Heart left ventricle (tissue), 16 donors: ENCODE results near the gene CSPG4. TPM values are rescaled to one million over a fixed set of nuclear protein-coding genes. Genes with fewer than 3 reads are reported as not detected.
A peak's percentile ranks its signal among the peaks of the same experiment; 100 is the strongest.
"Not testable (repeated sequence)": the region's sequence is repeated elsewhere in the genome, so short reads cannot be mapped to it uniquely, and the experiment has no call there.

ENCODE experiments used
- ATAC-seq, 4 donors: fragments of 200-7000 bp; cut with Tn5 transposase; one replicate each; pipeline ENCODE4 v1.9.1; 2020 to 2022; ENCODE audit warnings: moderate library complexity in 4 of 4, mild to moderate bottlenecking in 3 of 4, moderate number of reproducible peaks in 1 of 4
- DNase-seq, 5 donors: peaks; one replicate each; pipeline ENCODE4 v3.0.0-alpha.2; 2020
- H3K27ac ChIP-seq, 12 donors: fragments of 200-600 bp; sonication (generic) in 4 of 12; one replicate each; pipeline versions ENCODE4 v1.5.0 to v1.8.0; 2016 to 2022; ENCODE audit warnings: mild to moderate bottlenecking in 2 of 12
- H3K27me3 ChIP-seq, 9 donors: fragments of 200-600 bp; sonication (generic) in 2 of 9; one replicate each; pipeline versions ENCODE4 v1.5.1 to v1.8.0; 2016 to 2022; ENCODE audit warnings: mild to moderate bottlenecking in 3 of 9
- H3K36me3 ChIP-seq, 9 donors: fragments of 200-600 bp; sonication (generic) in 2 of 9; one replicate each; pipeline versions ENCODE4 v1.5.0 to v1.8.0; 2018 to 2022; ENCODE audit warnings: mild to moderate bottlenecking in 2 of 9
- H3K4me1 ChIP-seq, 12 donors: fragments of 200-600 bp; sonication (generic) in 4 of 12; one replicate each; pipeline versions ENCODE4 v1.5.0 to v1.8.0; 2016 to 2022; ENCODE audit warnings: mild to moderate bottlenecking in 3 of 12
- H3K4me3 ChIP-seq, 12 donors: fragments of 200-600 bp; sonication (generic) in 4 of 12; one replicate each; pipeline versions ENCODE4 v1.5.0 to v1.8.0; 2017 to 2022; ENCODE audit warnings: mild to moderate bottlenecking in 9 of 12, moderate library complexity in 4 of 12
- H3K9me3 ChIP-seq, 12 donors: fragments of 200-600 bp; sonication (generic) in 4 of 12; one replicate each; pipeline versions ENCODE4 v1.5.0 to v1.8.0; 2016 to 2022; ENCODE audit warnings: mild to moderate bottlenecking in 1 of 12
- POLR2A ChIP-seq, 2 donors: fragments of 450-650 bp; IDR thresholded peaks; one replicate each; pipeline ENCODE4 v1.6.1; 2017; ENCODE audit warnings: antibody characterized with exemption in 2 of 2, mild to moderate bottlenecking in 2 of 2, moderate library complexity in 2 of 2
- WGBS, 4 donors: extraction: QIAGEN DNeasy Blood & Tissue Kit in 2 of 4; methylation state at CpG; one replicate each; pipeline versions ENCODE4 v1.1.5 to v1.1.7; 2013 to 2018; 5-methylcytosine and 5-hydroxymethylcytosine counted together
- intact Hi-C, 10 donors: fragments of 100-400 bp; cut with DNase I; formaldehyde crosslinking; loops; one replicate each; pipeline versions ENCODE4 v1.11.1 to v1.14.2; 2022
- polyA plus RNA-seq, 2 donors: library from polyadenylated mRNA; stranded (reverse); fragments of 200-250 nt; gene quantifications; one replicate each; pipeline ENCODE4 v1.2.3, GENCODE V29; 2013
- total RNA-seq, 9 donors: library from RNA; depleted of rRNA in 2 of 9; stranded (reverse); fragments of >200 nt in 2 of 9; fragmentation: NEBNext Ultra II Directional in 3 of 9; extraction: Animal tissue kit (Norgen Biotek cat#: 25700) in 3 of 9; gene quantifications; one replicate each; pipeline versions ENCODE4 v1.1.0 to v1.2.4, GENCODE V29; 2016 to 2023
- TF ChIP-seq, protein P1 (sequence below), 12 donors: fragments of 200-600 bp; sonication (generic) in 4 of 12; IDR thresholded peaks; one replicate each; pipeline versions ENCODE4 v1.5.0 to v1.8.0; 2018 to 2022; ENCODE audit warnings: antibody characterized with exemption in 12 of 12, mild to moderate bottlenecking in 5 of 12
- donor health status: ischemic (EF 13 %, LVEDD 7.1; RV severe dilation, severe dysfunction).
- donor health status: healthy with polysubstance abuse.
- donor health status: DM: no; HTN: yes; CAD: no.
- donor health status: DM: no; HTN: no; CAD: no.
- donor health status: ischemic (EF 25% LVEDD 6.9; RV normal size, moderate dysfunction).
- donor health status: ischemic (EF 25% LVEDD 5.7; RV mildly dilated, moderate dysfunction).
- donor health status: healthy.
- donor health status: DM: yes; HTN: yes; CAD: no.
- donor health status: ischemic (EF 35%, LVEDD 5.7; RV mildly dilated, moderate dysfunction).
- donor health status: nonischemic (EF 11% LVEDD 7.7; RV severe dilation, severe dysfunction).
- donor health status: DM: yes; HTN: yes; CAD: no.
- donor health status: PGD.
- donor health status: ischemic (EF 29% LVEDD 5.4; RV normal size, mild dysfunction).
- donor health status: nonischemic (EF 23%, LVEDD 6.1; RV moderate dilation, normal function).

Gene CSPG4
- total and polyA plus RNA-seq, 11 donors = 8.5 to 46.9 (median 13.9) TPM

DNA sequence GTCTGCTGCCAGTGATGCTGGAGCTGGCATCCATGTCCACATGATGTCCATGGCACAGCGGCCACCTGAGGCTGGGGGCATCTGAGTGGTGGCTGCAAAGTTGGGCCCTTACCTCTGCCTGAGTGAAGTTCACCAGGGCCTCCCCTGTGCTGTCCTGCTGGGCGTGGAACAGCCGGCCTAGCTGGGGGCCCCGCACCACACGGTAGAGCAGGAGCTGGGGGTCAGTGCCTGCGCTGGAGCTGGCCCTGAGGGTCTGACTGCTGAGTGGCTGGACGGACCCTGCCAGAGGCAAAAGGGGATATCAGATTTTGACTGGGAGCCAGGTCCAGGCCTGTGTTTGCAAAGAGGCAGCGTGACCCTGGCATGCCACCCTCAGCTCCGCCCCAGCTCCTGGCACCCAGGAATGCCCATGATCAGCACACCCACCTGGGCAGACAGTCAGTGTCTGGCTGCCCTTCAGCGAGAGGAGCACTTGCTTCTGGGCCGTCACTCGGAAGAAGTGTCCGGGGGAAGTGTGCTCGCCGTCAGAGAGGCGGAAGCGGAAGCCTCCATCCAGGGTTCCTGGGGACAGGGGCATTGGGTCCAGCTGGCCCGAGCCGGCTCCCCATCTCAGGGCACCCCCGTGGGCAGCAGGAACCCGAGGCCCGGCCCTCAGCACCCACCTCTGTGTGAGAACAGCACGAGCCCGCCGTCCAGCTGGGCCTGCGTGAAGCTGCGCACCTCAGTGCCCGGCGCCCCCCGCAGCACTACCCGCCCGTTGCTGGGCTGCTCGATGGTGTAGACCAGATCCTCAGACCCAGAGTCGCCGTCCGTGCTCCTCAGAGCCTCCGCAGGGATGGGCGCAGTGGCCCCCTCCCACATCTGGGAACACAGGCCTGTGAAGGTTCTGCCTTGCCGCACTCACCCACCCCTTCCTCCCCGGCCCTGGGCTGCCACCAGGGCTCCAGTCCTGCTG is 30.2 kb downstream of the CSPG4 start:
- H3K36me3 ChIP-seq = peaks cover 0 to 15% (median 3%) of the 10 kb centered on the region in 9 donors

DNA sequence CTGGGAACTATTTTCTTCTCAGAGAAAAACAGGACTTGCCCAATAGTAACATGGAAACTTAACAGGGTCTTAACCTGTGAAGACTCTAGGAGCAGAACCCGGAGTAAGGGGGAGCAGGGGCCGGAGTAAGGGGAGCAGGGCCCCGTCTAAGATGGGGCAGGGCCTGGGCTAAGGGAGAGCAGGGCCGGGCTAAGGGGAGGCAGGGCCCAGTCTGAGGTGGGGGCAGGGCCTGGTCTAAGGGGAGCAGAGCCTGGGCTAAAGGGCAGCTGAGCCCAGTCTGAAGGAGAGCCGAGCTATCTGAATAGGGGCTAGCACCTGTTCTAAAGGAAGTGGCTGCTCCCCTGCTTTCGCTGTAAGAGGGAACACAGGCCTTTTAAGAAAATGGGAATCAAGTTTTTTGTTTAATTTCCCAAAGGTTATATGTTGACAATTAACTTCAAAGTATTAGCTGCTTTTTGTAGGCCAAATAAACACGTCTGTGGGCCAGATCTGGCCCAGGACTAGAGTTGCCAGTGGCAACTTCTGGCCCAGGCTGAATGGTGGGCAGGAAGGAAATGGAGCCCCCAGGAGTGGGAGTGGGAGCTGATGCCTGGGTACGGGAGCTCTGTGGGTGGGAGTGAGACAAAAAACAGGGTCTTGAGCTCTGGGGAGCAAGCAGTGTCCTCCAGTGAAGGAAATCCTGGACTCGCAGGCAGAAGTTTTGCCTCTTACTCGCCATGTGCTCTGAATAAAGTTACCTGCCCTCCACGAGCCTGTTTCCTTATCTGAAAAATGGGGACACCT is 32.5 kb downstream of the CSPG4 start:
- Histone ChIP-seq H3K27ac (peak overlapping the region in 1 of 12 donors; percentile 60), H3K9me3 (no peaks in the 10 kb centered on the region), H3K4me1 (peaks cover 0 to 20% (median 7%) of the 10 kb centered on the region in 12 donors), H3K27me3 (no peaks in the 10 kb centered on the region), H3K36me3 (peaks cover 0 to 14% (median 3%) of the 10 kb centered on the region in 9 donors), H3K4me3 (no peak overlapping the region)
- WGBS, 4 donors = 75 to 84% (median 83%) methylated on average over 11 of the region's 11 CpGs
- no peak for DNase-seq
- ATAC-seq = no peak
- TF ChIP-seq, protein P1, sequence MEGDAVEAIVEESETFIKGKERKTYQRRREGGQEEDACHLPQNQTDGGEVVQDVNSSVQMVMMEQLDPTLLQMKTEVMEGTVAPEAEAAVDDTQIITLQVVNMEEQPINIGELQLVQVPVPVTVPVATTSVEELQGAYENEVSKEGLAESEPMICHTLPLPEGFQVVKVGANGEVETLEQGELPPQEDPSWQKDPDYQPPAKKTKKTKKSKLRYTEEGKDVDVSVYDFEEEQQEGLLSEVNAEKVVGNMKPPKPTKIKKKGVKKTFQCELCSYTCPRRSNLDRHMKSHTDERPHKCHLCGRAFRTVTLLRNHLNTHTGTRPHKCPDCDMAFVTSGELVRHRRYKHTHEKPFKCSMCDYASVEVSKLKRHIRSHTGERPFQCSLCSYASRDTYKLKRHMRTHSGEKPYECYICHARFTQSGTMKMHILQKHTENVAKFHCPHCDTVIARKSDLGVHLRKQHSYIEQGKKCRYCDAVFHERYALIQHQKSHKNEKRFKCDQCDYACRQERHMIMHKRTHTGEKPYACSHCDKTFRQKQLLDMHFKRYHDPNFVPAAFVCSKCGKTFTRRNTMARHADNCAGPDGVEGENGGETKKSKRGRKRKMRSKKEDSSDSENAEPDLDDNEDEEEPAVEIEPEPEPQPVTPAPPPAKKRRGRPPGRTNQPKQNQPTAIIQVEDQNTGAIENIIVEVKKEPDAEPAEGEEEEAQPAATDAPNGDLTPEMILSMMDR (IDR thresholded peaks at IDR 0.05) = no peak
- no peak for TF ChIP-seq POLR2A (IDR thresholded peaks at IDR 0.05)
- intact Hi-C loops = loop anchor here in 8 of 10 donors (5.0 to 10.0 kb wide), 7 partner anchors 33 to 315 kb away; partner anchors contain the start of genes MAN2C1 (in 5 of the 8) and SNX33 (in 1 of the 8)

More for the DNA sequence above, 30.2 kb downstream of the CSPG4 start:
- H3K27me3 ChIP-seq = no peaks in the 10 kb centered on the region
- no peak for DNase-seq
- no peak overlapping the region for H3K4me3 ChIP-seq
- WGBS, 4 donors = 91 to 94% (median 92%) methylated on average over 20 to 40 of the region's 40 CpGs
- no peak for ATAC-seq
- no peaks in the 10 kb centered on the region for H3K9me3 ChIP-seq
- peaks cover 0 to 11% (median 5%) of the 10 kb centered on the region in 12 donors for H3K4me1 ChIP-seq
- intact Hi-C loops = loop anchor here in 8 of 10 donors (5.0 to 10.0 kb wide), 7 partner anchors 35 to 318 kb away; partner anchors contain the start of genes MAN2C1 (in 5 of the 8) and SNX33 (in 1 of the 8)
- no peak overlapping the region for H3K27ac ChIP-seq
- TF ChIP-seq POLR2A (IDR thresholded peaks at IDR 0.05) = no peak
- TF ChIP-seq, protein P1 (IDR thresholded peaks at IDR 0.05) = no peak

DNA sequence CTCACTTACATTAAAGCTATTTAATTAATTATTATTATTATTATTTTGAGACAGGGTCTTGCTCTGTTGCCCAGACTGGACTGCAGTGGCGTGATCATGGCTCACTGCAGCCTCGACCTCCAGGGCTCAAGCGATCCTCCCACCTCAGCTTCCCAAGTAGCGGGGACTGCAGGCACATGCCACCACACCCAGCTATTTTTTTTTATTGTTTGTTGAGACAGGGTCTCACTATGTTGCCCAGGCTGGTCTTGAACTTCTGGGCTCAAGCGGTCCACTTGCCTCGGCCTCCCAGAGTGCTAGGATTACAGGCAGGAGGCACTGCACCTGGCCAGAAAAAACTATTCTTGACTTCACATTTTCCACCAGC is 34.3 kb downstream of the CSPG4 start:
- not testable (repeated sequence) for ATAC-seq, H3K27ac ChIP-seq, DNase-seq, H3K4me3 ChIP-seq, H3K9me3 ChIP-seq, H3K27me3 ChIP-seq
- intact Hi-C loops = loop anchor here in 2 of 10 donors (10.0 kb wide), 2 partner anchors 64 to 314 kb away; partner anchors contain the start of gene MAN2C1 (in 1 of the 2)
- WGBS, 4 donors = 92 to 94% (median 93%) methylated on average over 6 of the region's 6 CpGs
- Histone ChIP-seq H3K4me1 (peaks cover 5 to 30% (median 17%) of the 10 kb centered on the region in 12 donors), H3K36me3 (peaks cover 0 to 14% (median 0%) of the 10 kb centered on the region in 9 donors)

DNA sequence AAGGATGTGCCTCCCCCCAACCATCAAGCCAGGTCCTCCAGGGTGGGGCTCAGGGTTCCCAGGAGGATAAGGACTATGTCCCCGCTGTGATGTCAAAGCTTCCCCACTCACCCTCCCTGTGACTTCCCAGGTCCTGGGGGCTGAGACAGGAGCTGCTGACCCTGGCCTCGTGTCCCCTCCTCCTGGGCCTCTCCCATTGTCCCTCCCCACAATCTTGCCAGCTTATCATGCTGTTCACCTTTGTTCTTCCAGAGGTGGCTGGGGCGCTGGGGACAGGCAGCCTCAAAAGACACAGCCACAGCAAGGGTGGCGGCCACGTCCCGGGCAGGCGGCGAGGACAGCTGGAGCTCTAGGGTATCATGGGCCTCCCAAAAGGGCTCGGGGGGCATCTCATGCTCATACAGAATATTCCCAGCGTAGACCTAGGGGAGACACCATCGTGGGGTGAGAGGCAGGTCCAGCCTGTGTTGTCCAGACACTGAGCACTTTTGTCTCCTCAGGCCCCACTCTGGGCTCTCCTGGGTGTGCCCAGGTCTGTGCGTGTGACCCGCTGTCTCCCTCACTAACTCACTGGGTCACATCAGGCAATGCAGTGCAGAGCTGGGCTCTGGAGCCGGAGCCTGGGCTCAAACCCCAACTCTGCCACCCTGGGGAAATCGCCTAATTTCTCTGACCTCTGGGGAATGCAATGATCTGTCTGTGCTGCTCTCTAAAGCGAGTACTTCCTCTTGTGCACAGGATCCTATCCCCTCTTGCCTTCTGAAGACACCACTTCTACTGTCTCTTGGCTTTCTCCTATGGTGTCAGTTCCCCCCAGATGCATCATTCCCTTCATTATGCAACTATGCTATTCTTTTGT is 35.0 kb downstream of the CSPG4 start:
- Histone ChIP-seq H3K36me3 (peaks cover 0 to 14% (median 0%) of the 10 kb centered on the region in 9 donors), H3K27me3 (no peaks in the 10 kb centered on the region), H3K4me1 (peaks cover 11 to 35% (median 23%) of the 10 kb centered on the region in 12 donors), H3K27ac (peak overlapping the region in 1 of 12 donors; percentile 25), H3K9me3 (no peaks in the 10 kb centered on the region), H3K4me3 (no peak overlapping the region)
- ATAC-seq (no peak), DNase-seq (no peak)
- 87 to 93% (median 89%) methylated on average over 8 to 16 of the region's 16 CpGs for WGBS, 4 donors
- TF ChIP-seq POLR2A (IDR thresholded peaks at IDR 0.05) = no peak
- TF ChIP-seq, protein P1 (IDR thresholded peaks at IDR 0.05) = no peak
- intact Hi-C loops = loop anchor here in 2 of 10 donors (10.0 kb wide), 2 partner anchors 63 to 313 kb away; partner anchors contain the start of gene MAN2C1 (in 1 of the 2)
